ENCODE measurements around the gene COA4. TPM values are rescaled to one million over a fixed set of nuclear protein-coding genes. Genes with fewer than 3 reads are reported as not detected.
A peak's percentile ranks its signal among the peaks of the same experiment; 100 is the strongest.

COA4 gene
- total and polyA plus RNA-seq, 4 donors = 37.6 to 94.2 (median 76.2) TPM

DNA sequence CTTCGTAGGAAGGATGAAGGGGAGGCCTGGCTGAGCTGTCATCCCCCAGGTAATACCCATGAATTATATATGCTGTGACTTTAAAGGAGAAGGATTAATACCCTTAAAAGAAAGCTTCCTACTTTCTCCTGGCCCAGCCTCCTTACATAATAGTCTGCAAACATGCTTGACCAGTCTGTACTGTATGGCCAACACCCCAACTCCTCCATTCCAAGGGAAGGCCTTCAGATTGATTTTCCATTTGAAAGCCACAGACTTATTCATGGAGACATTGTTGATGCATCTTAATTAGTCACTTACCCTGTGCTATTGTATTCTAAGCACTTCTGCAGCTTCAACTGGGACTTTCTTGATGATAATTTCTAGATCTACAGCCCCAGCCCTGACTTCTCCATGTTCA, 2.1 kb upstream of the COA4 start (continued):
- TF ChIP-seq SP1 (IDR thresholded peaks at IDR 0.05) (no peak), GABPA (IDR thresholded peaks at IDR 0.05 in 1 of 2, conservative IDR thresholded peaks at IDR 0.05 in 1 of 2) (no peak), HNF4G (IDR thresholded peaks at IDR 0.05) (no peak), FOXA1 (IDR thresholded peaks at IDR 0.05) (no peak), HNF4A (conservative IDR thresholded peaks at IDR 0.05) (no peak)
- TF ChIP-seq, protein P1, sequence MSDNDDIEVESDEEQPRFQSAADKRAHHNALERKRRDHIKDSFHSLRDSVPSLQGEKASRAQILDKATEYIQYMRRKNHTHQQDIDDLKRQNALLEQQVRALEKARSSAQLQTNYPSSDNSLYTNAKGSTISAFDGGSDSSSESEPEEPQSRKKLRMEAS (IDR thresholded peaks at IDR 0.05) = no peak

DNA sequence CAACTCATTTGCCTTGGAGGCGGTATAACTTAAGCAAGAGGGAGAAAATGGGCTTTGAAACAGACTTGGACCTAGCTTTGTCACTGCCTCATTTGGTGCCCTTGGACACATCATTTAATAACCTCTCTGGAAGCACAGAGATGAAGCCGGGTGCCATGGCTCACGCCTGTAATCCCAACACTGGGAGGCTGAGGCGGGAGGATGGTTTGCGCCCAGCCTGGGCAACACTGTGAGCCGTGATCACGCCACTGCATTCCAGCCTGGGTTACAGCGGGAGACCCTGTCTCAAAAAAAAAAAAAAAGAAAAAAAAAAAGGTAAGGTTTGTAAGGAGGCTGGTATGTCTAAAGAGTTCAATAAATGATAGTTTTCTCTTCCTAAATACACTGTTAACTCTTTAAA, 806 bp downstream of the COA4 start:
- Histone ChIP-seq H3K36me3 (ENCODE audit: control insufficient read depth in 4 of 4, insufficient read depth in 3 of 4, low read depth in 1 of 4, low read length in 3 of 4) (peaks cover 7 to 21% (median 11%) of the 10 kb centered on the region in 4 donors), H3K27me3 (ENCODE audit: control insufficient read depth in 4 of 4, insufficient read depth in 4 of 4, low read length in 3 of 4) (no peaks in the 10 kb centered on the region), H3K4me3 (ENCODE audit: low read depth in 1 of 3, low read length in 3 of 3) (peak overlapping the region; percentile 77 to 93 (median 84)), H3K9me3 (ENCODE audit: control insufficient read depth in 4 of 4, low read length in 3 of 4) (no peaks in the 10 kb centered on the region), H3K4me1 (ENCODE audit: control insufficient read depth in 4 of 4, insufficient read depth in 4 of 4, low read length in 3 of 4) (peaks cover 2 to 21% (median 12%) of the 10 kb centered on the region in 4 donors), H3K9ac (ENCODE audit: low read depth in 1 of 2, low read length in 2 of 2) (peak overlapping the region; percentile 97 to 98), H3K27ac (ENCODE audit: low read depth in 1 of 2, low read length in 2 of 2) (peak overlapping the region; percentile 83 to 94)
- no peak for TF ChIP-seq RXRA (IDR thresholded peaks at IDR 0.05)
- DNase-seq (ENCODE audit: low spot score) = no peak
- WGBS = 26% methylated on average over 8 of the region's 8 CpGs

DNA sequence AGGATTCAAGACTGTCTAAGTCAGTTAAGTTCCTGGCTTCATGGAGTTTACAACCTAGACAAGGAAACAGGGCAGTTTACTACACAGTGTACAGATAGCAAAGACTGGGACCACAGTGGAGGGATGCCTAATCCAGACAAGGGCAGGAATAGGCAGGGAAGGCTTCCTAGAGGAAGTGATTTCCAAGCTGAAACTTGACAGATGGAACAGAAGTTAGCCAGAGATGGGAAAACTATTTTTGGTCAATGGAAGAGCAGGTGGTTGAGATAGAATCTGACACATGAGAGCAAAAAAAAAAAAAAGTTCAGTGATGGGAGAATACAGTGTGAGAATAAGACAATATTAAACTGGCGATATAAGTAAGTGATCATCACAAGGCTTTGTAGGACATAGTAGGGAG, 1.3 kb downstream of the COA4 start:
- H3K9ac ChIP-seq (ENCODE audit: low read depth in 1 of 2, low read length in 2 of 2) = peak overlapping the region in 1 of 2 donors; percentile 97
- peaks cover 2 to 23% (median 13%) of the 10 kb centered on the region in 4 donors for H3K4me1 ChIP-seq (ENCODE audit: control insufficient read depth in 4 of 4, insufficient read depth in 4 of 4, low read length in 3 of 4)
- H3K9me3 ChIP-seq (ENCODE audit: control insufficient read depth in 4 of 4, low read length in 3 of 4) = no peaks in the 10 kb centered on the region
- H3K27ac ChIP-seq (ENCODE audit: low read depth in 1 of 2, low read length in 2 of 2) = peak overlapping the region in 1 of 2 donors; percentile 83
- H3K4me3 ChIP-seq (ENCODE audit: low read depth in 1 of 3, low read length in 3 of 3) = peak overlapping the region; percentile 77 to 93 (median 84)
- H3K36me3 ChIP-seq (ENCODE audit: control insufficient read depth in 4 of 4, insufficient read depth in 3 of 4, low read depth in 1 of 4, low read length in 3 of 4) = peaks cover 7 to 21% (median 11%) of the 10 kb centered on the region in 4 donors
- TF ChIP-seq HNF4A (conservative IDR thresholded peaks at IDR 0.05) (no peak), RXRA (IDR thresholded peaks at IDR 0.05) (no peak), SP1 (IDR thresholded peaks at IDR 0.05) (no peak), HNF4G (IDR thresholded peaks at IDR 0.05) (no peak), RAD21 (IDR thresholded peaks at IDR 0.05) (no peak)
- TF ChIP-seq, protein P2, sequence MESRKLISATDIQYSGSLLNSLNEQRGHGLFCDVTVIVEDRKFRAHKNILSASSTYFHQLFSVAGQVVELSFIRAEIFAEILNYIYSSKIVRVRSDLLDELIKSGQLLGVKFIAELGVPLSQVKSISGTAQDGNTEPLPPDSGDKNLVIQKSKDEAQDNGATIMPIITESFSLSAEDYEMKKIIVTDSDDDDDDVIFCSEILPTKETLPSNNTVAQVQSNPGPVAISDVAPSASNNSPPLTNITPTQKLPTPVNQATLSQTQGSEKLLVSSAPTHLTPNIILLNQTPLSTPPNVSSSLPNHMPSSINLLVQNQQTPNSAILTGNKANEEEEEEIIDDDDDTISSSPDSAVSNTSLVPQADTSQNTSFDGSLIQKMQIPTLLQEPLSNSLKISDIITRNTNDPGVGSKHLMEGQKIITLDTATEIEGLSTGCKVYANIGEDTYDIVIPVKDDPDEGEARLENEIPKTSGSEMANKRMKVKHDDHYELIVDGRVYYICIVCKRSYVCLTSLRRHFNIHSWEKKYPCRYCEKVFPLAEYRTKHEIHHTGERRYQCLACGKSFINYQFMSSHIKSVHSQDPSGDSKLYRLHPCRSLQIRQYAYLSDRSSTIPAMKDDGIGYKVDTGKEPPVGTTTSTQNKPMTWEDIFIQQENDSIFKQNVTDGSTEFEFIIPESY (IDR thresholded peaks at IDR 0.05) = no peak
- TF ChIP-seq, protein P3, sequence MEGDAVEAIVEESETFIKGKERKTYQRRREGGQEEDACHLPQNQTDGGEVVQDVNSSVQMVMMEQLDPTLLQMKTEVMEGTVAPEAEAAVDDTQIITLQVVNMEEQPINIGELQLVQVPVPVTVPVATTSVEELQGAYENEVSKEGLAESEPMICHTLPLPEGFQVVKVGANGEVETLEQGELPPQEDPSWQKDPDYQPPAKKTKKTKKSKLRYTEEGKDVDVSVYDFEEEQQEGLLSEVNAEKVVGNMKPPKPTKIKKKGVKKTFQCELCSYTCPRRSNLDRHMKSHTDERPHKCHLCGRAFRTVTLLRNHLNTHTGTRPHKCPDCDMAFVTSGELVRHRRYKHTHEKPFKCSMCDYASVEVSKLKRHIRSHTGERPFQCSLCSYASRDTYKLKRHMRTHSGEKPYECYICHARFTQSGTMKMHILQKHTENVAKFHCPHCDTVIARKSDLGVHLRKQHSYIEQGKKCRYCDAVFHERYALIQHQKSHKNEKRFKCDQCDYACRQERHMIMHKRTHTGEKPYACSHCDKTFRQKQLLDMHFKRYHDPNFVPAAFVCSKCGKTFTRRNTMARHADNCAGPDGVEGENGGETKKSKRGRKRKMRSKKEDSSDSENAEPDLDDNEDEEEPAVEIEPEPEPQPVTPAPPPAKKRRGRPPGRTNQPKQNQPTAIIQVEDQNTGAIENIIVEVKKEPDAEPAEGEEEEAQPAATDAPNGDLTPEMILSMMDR (IDR thresholded peaks at IDR 0.05; ENCODE audit: low read depth, low read length, missing input control) = no peak
- DNase-seq (ENCODE audit: low spot score) = no peak
- WGBS = 96% methylated on average over 1 of the region's 1 CpG
- no peaks in the 10 kb centered on the region for H3K27me3 ChIP-seq (ENCODE audit: control insufficient read depth in 4 of 4, insufficient read depth in 4 of 4, low read length in 3 of 4)

DNA sequence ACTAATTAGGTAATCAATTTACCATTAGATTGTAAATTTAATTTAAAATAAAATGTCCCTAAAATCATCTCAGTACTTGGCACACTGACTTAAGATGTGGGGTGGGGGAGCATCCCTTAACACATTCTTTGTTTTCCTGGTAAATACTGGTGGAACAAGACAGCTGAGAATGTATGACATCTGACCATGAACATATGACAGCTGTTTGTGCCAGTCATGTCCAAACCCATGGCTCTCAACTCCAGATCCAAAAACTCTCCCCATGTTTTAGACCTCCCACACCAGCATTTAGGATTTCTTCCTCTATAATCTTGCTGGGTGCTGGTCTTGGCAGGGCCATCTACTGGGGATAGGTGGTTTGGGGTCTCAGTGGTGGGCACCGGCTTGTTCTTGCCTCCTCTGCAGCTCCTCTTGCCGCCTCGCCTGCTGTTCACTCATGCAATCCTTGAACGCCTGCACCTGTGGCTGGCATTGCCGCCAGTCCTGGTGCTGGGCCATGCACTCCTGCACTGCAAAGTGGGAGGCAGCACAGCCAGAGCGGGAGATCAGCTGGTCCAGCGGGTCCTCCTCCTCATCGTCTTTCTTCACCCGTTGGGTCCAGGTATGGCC, 3.8 kb downstream of the COA4 start:
- Histone ChIP-seq H3K9ac (ENCODE audit: low read depth in 1 of 2, low read length in 2 of 2) (no peak overlapping the region), H3K36me3 (ENCODE audit: control insufficient read depth in 4 of 4, insufficient read depth in 3 of 4, low read depth in 1 of 4, low read length in 3 of 4) (peaks cover 7 to 18% (median 11%) of the 10 kb centered on the region in 4 donors), H3K27me3 (ENCODE audit: control insufficient read depth in 4 of 4, insufficient read depth in 4 of 4, low read length in 3 of 4) (no peaks in the 10 kb centered on the region), H3K4me1 (ENCODE audit: control insufficient read depth in 4 of 4, insufficient read depth in 4 of 4, low read length in 3 of 4) (peaks cover 2 to 39% (median 20%) of the 10 kb centered on the region in 4 donors), H3K4me3 (ENCODE audit: low read depth in 1 of 3, low read length in 3 of 3) (no peak overlapping the region), H3K9me3 (ENCODE audit: control insufficient read depth in 4 of 4, low read length in 3 of 4) (no peaks in the 10 kb centered on the region), H3K27ac (ENCODE audit: low read depth in 1 of 2, low read length in 2 of 2) (no peak overlapping the region)
- no peak for DNase-seq (ENCODE audit: low spot score)
- whole genome bisulfite sequencing = 99% methylated on average over 9 of the region's 9 CpGs
- TF ChIP-seq EGR1 (IDR thresholded peaks at IDR 0.05; ENCODE audit: low read depth in 2 of 2) (no peak), RXRA (IDR thresholded peaks at IDR 0.05) (no peak), SP1 (IDR thresholded peaks at IDR 0.05) (no peak), GABPA (IDR thresholded peaks at IDR 0.05 in 1 of 2, conservative IDR thresholded peaks at IDR 0.05 in 1 of 2) (no peak), TAF1 (conservative IDR thresholded peaks at IDR 0.05) (no peak), FOXA1 (IDR thresholded peaks at IDR 0.05) (no peak), HNF4G (IDR thresholded peaks at IDR 0.05) (no peak), NR2F2 (IDR thresholded peaks at IDR 0.05) (no peak), YY1 (IDR thresholded peaks at IDR 0.05) (no peak), JUND (IDR thresholded peaks at IDR 0.05) (no peak)
- TF ChIP-seq, protein P4, sequence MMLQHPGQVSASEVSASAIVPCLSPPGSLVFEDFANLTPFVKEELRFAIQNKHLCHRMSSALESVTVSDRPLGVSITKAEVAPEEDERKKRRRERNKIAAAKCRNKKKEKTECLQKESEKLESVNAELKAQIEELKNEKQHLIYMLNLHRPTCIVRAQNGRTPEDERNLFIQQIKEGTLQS (IDR thresholded peaks at IDR 0.05) = no peak
- TF ChIP-seq, protein P3 (IDR thresholded peaks at IDR 0.05; ENCODE audit: low read depth, low read length, missing input control) = no peak
- TF ChIP-seq, protein P2 (IDR thresholded peaks at IDR 0.05) = no peak
